Measurements from ENCODE around the gene CHST9. TPM values are rescaled to one million over a fixed set of nuclear protein-coding genes. Genes with fewer than 3 reads are reported as not detected.

Gene CHST9
- total and polyA plus RNA-seq, 8 donors: 3.9 to 17.2 (median 7.8) TPM

DNA sequence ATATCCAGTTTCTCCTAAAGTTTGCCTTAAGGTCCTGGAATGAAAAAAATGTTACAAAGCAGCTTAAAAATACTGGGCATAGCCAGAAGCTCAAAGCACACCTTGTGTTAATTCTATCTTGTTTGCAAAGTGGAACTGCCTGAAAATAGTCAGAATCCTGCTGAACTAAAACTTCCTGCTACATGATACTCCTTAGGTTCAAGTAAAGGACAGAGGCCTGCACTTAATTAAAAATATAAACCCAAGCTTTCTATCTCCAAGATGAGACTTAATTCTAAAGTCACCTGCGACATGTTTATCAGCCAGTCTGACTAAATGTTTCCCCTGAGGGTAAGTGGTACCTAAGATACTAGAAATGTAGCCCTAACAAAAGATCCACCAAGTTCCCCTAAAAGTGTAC, 103.4 kb downstream of the CHST9 start:
- TF ChIP-seq, protein P1, sequence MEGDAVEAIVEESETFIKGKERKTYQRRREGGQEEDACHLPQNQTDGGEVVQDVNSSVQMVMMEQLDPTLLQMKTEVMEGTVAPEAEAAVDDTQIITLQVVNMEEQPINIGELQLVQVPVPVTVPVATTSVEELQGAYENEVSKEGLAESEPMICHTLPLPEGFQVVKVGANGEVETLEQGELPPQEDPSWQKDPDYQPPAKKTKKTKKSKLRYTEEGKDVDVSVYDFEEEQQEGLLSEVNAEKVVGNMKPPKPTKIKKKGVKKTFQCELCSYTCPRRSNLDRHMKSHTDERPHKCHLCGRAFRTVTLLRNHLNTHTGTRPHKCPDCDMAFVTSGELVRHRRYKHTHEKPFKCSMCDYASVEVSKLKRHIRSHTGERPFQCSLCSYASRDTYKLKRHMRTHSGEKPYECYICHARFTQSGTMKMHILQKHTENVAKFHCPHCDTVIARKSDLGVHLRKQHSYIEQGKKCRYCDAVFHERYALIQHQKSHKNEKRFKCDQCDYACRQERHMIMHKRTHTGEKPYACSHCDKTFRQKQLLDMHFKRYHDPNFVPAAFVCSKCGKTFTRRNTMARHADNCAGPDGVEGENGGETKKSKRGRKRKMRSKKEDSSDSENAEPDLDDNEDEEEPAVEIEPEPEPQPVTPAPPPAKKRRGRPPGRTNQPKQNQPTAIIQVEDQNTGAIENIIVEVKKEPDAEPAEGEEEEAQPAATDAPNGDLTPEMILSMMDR (IDR thresholded peaks at IDR 0.05): no peak
- Histone ChIP-seq H3K9me3 (no peaks in the 10 kb centered on the region), H3K27me3 (no peaks in the 10 kb centered on the region), H3K27ac (no peak overlapping the region), H3K4me3 (no peak overlapping the region), H3K36me3 (no peaks in the 10 kb centered on the region), H3K4me1 (no peaks in the 10 kb centered on the region)
- DNase-seq (no peak), FAIRE-seq (no peak), ATAC-seq (no peak)
- intact Hi-C loops (cut with DNase I): no loop called here
- WGBS, 2 donors: 72 to 78% methylated on average over 1 of the region's 1 CpG

DNA sequence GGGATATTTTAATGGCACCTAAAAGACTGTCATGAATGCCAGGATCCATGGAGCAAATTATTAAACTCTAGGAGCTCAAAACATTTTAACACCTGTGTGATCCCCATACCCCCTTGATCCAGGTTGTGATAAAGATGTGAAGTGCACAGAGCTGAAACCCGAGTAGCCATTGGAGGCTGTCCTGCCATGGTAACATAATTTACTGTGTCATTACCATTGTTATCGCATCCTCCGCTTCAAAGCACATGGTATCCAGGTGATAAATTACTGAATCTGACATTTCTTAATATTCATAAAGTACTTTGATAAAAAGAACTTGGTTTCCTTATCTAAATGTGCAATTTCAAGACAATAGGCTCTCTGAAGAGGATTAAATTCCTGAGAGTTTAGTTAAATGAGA, 109.3 kb downstream of the CHST9 start:
- ATAC-seq (peak in 1 of 4 donors; percentile 27), FAIRE-seq (no peak), DNase-seq (no peak)
- intact Hi-C loops (cut with DNase I): no loop called here
- 66 to 78% methylated on average over 3 of the region's 3 CpGs for WGBS, 2 donors
- H3K4me3 ChIP-seq: no peak overlapping the region
- no peaks in the 10 kb centered on the region for H3K27me3 ChIP-seq
- TF ChIP-seq, protein P1 (IDR thresholded peaks at IDR 0.05): no peak
- no peaks in the 10 kb centered on the region for H3K36me3 ChIP-seq
- H3K27ac ChIP-seq: no peak overlapping the region
- H3K4me1 ChIP-seq: no peaks in the 10 kb centered on the region
- H3K9me3 ChIP-seq: no peaks in the 10 kb centered on the region

DNA sequence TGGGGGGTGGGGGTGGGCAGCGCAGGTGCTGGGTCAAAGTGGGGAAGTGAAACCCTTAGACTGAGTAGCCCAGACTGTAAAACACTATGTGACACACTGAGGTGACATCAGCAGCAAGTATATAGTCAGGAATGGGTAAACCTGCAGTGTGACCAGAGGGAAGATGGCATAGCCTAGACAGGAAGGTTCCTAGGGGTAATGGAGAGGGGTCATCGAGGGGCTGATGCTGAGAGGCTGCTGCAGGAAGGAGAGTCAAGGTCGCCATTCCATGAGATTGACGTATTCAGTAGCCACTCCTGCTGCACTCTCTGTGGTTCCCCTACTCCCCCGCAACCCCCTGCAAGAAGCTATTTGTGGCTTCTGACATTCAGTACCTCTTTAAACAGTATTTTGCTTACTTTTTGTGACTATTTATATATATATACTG, 111.7 kb downstream of the CHST9 start:
- TF ChIP-seq, protein P1 (IDR thresholded peaks at IDR 0.05): no peak
- ATAC-seq (no peak), DNase-seq (no peak), FAIRE-seq (no peak)
- Histone ChIP-seq H3K36me3 (no peaks in the 10 kb centered on the region), H3K4me1 (no peaks in the 10 kb centered on the region), H3K4me3 (no peak overlapping the region), H3K27me3 (no peaks in the 10 kb centered on the region), H3K9me3 (no peaks in the 10 kb centered on the region), H3K27ac (no peak overlapping the region)
- intact Hi-C loops (cut with DNase I): no loop called here
- WGBS, 2 donors: 71 to 75% methylated on average over 5 of the region's 5 CpGs

DNA sequence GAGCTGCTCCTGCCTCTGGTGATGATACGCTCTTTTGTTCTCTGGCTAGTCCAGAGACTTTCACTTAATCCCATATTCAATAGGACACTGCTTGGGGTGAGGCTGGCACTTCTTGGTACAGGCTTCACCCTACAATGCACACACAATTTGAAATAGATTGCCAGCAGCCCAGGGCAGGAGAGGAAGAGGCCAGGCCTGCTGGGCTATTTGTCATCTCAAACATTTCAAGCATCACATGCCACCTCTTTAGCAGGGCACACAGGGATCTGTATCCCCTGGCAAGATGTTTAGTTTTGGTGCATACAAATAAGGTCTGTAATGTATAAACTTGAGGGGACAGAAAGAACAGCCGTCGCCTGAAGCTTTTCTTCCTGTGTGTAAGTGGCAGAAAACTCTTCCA, 120.4 kb downstream of the CHST9 start:
- no peak for DNase-seq
- intact Hi-C loops (cut with DNase I): no loop called here
- H3K9me3 ChIP-seq: no peaks in the 10 kb centered on the region
- H3K4me1 ChIP-seq: no peaks in the 10 kb centered on the region
- no peaks in the 10 kb centered on the region for H3K36me3 ChIP-seq
- ATAC-seq: no peak
- no peak overlapping the region for H3K27ac ChIP-seq
- TF ChIP-seq, protein P1 (IDR thresholded peaks at IDR 0.05): no peak
- H3K27me3 ChIP-seq: no peaks in the 10 kb centered on the region
- 88 to 93% methylated on average over 3 of the region's 3 CpGs for WGBS, 2 donors
- FAIRE-seq: no peak
- H3K4me3 ChIP-seq: no peak overlapping the region

DNA sequence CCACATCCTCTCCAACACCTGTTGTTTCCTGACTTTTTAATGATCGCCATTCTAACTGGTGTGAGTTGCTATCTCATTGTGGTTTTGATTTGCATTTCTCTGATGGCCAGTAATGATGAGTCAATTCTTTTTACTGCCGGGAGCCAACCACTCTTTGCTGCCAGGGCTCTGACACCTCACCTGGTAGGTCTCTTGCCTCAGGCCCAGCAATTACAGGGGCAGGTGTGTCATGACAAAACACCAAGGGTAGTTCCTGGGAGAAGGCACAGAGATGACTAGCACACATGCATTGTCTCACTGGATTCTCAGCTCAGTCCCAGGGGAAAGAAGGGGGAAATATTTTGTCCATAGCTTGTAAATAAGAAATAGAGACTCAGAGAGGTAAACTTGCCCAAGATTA, 122.3 kb downstream of the CHST9 start:
- no peaks in the 10 kb centered on the region for H3K36me3 ChIP-seq
- WGBS, 2 donors: 84 to 91% methylated on average over 2 of the region's 2 CpGs
- intact Hi-C loops (cut with DNase I): no loop called here
- H3K27me3 ChIP-seq: no peaks in the 10 kb centered on the region
- FAIRE-seq (no peak), ATAC-seq (no peak), DNase-seq (no peak)
- TF ChIP-seq, protein P1 (IDR thresholded peaks at IDR 0.05): no peak
- no peaks in the 10 kb centered on the region for H3K9me3 ChIP-seq
- H3K27ac ChIP-seq: no peak overlapping the region
- no peaks in the 10 kb centered on the region for H3K4me1 ChIP-seq
- no peak overlapping the region for H3K4me3 ChIP-seq

Measured in pancreas (tissue), 10 donors.